GM18861 (cell line): ENCODE results near the gene CAP2.
A peak's percentile ranks its signal among the peaks of the same experiment; 100 is the strongest.
"Not testable (repeated sequence)": the region's sequence is repeated elsewhere in the genome, so short reads cannot be mapped to it uniquely, and the experiment has no call there.

Experiments
- ATAC-seq: cut with Tn5 transposase; IDR thresholded peaks from one replicate; pipeline ENCODE4 v1.9.1; 2021; ENCODE audit not compliant: unreplicated experiment

The CAP2 gene

DNA sequence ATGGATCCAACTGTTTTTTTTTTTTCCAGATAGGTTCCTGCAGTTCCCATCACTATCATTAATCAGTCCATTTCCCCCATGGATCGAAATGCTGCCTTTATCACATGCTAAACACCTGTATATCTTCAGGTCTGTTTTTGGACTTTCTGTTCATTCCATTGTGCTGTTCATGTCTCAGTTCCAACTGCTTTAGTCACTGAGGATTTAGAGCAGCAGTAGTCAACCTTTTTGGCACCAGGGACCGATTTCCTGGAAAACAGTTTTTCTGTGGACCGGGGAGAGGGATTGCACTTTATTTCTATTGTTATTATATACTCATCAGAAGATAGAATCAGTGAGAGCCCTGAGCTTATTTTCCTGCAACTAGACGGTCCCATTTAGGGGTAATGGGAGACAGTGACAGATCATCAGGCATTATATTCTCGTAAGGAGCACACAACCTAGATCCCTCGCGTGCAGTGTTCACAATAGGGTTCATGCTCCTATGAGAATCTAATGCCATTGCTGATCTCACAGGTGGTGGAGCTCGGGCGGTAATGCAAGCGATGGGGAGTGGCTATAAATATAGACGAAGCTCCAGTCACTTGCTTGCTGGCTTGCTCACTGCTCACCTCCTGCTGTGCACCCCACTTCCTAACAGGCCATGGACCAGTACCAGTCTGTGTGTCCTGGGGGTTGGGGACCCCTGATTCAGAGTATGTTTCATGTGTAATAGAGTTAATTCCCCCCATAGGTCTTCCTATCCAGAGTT is 46.0 kb downstream of the CAP2 start:
- ATAC-seq, result no peak

DNA sequence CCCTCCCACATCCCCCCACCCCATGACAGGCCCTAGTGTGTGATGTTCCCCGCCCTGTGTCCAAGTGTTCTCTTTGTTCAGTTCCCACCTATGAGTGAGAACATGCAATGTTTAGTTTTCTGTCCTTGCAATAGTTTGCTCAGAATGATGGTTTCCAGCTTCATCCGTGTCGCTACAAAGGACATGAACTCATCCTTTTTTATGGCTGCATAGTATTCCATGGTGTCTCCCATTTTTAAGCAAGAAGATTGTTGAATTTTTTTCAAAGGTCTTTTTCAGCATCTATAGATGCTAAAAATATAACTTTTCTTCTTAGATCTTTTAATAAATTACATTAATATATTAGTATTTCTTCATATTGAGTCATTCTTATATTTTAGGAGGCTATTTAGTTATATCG is 47.4 kb downstream of the CAP2 start:
- ATAC-seq, result not testable (repeated sequence)

DNA sequence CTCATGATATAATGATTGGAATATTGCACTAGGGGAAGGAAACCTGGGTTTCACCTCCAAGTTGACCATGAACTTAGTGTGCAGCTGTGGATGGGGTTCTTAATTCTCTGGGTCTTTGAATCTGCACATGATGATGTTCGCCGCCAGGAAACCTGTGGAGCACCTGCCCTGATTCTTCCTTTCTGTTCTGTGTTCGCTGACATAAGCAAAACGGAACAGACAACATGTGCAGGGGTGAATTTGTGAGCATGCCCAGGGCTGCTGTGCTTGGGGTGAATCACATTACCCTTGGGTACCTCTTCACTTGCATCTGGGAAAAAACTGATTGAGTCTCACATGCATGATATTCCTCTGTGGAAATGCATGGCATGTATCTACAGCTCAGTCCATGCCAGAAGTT is 48.8 kb downstream of the CAP2 start:
- ATAC-seq, result no peak

DNA sequence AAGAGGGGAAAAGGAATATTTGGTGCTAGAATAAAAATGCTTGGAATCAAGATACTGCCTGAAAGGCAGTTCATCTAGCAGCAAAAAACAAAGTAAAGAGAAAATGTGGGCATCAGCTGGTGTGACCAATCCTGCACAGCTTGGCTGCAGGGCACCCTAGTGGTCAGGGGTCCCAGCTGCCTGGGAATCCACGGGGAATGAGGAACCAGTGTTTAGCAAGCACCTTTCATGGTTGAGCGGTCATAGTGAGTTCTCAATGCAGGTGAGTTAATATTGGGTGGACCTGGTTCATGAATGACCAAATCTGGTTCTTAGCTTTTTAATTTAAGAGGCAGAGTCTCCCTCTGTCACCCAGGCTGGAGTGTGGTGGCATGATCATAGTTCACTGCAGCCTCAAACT is 53.3 kb downstream of the CAP2 start:
- ATAC-seq, result no peak

DNA sequence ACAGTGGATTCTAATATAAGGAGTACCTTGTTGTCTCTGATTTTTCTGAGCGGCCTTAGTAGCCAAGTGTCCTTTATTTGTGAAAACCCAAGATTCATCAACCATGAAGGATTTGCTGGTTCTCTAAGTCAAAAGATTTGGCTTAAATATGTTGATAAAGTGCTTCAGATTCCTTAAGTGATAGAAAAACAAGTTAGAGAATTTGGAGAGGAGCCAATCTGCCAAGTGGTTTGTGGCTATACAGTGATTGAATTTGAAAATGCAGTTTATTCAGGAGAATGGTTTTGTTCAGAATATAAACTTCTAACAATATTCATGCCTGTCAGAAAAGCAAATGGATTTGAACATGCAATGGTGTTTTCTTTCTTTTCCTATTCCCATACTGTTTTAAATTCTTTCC is 54.8 kb downstream of the CAP2 start:
- no peak for ATAC-seq

DNA sequence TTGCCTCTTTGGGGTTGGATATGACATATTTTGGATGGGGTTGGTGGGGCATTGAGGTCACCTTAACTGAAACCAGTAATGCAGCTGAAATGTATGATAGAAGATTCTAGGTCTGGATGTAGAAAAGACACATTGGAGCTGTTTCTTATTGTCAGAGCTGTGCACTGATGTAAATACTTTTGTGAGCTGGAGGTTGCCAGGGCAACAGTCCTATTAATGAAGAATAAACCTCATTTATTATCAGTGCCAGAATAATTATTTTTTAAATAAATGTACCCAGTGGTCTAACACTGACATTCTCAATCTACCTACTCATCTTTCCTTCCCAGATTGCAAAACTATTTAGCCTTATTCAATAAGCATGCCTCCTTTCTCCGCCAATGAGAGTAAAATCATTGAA is 57.0 kb downstream of the CAP2 start:
- no peak for ATAC-seq

DNA sequence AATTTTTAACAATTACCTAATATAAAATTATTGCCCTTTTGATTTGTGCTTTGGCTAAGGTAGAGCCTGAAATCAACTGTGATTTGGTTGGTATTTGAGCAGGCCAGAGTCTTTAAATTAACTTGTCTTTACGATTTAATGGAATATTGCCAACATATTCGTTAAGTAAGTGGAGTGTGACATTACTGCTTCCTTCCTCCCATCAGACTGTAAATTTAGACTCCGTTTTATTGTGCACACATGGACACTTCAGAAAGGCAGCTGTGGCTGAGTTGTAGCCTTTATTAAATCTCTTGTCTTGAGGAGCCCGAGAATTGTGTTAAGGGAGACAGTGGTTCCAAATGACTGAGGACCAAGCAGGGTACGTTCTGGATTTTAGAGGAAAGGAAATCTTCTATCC is 57.4 kb downstream of the CAP2 start:
- ATAC-seq, result no peak

DNA sequence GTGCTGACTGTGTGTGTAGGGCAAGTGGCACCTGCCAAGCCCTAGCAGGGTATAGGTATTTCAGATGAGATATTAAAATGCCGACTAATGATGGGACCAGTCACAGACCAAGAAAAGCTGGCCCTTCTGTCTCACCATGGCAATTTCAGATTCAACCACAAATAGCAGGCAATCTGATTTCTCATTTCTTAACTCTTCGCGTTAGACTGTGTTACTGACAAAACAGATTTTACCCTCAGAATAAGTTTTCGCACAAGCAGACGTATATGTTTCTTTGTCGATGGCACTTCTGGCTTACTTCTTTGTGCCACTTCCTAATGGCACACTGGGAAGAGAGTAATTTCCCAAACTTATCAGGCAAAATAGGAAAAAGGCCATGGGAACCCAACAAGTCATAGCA is 58.7 kb downstream of the CAP2 start:
- no peak for ATAC-seq

DNA sequence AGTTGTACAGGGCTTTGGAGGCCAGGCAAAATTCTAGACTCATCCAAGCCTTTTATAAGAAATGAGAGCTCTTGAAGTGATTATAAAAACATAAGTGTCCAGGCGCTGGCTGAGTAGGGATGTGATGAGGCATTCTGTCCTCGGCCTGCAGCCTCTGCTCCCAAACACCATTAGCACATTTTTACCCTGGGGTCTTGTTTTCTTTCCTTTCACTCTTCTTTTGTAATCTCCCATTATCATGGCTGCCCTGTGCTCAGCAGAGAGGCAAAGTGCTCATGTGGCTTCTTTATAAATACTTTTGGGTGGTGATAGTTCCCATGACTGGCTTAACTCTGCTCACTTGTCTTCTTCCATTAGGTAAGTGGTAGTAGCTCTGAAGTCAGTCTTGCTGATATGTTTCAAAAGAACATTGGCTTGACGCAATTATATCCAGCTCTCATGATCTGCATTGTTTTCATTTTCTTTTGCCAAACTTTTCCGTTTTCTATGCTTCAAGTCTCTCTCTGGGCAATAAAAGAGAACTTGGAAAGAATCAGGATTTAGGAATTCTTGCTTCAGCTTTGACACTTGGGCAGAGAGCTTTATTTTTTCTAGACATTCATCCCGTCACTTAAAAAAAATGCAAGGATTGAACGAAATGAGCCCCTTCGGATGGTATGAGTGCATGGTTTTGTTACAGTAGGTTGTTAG is 61.1 kb downstream of the CAP2 start:
- no peak for ATAC-seq

DNA sequence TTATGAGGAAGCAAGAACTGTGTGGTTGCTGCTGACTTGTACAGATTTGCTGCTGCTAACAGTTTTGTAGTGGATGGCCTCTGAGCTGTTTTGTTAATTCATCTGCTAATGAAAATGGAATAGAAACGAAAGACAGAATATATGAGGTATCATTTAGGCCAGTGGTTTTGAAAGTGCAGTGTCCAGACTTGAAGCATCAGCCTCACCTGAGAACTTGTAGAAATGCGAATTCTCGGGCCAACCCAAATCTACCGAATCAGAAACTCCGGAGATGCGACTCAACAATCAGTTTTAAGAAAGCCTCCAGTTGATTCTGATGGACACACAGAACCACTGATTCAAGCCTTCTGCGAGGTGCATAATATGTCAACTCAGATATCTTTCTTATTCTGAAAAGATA is 62.5 kb downstream of the CAP2 start:
- ATAC-seq, result no peak

DNA sequence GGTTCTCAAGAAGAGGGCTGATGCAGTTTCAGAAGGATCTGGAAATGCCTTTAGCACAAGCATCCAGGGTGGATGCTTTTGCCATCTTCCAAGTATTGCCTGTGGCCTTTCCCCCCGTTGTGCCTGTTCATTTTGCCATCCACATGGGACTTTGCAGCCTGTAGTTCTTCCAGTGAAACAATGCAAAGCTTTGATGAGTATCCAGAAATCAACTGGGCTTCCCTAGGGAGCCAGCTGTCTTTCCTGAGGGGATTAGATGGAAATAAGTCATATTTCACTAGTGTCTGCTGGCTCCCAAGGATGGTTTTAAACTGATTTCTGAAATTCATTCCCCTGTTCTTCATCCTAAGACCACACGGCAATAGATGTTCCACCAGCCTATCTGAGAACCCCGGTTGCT is 63.3 kb downstream of the CAP2 start:
- no peak for ATAC-seq

DNA sequence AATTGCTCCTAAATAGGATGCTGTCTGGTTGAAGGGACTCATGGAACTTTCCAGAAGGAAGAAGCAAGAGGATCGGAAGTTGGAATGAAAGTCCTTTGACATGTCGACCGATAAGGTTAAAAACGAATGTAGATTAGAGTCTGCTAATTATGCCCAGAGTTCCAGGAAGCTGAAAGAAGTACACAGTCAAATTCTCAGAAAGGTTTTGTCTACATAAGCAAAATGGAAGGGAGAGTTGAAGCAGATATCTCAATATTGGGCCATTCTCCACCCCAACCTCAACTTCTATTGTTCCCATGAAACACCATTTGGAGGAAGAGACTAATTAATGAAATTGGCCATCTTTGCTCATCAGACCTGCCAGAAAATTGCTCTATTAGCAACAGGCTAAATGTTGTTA is 64.0 kb downstream of the CAP2 start:
- ATAC-seq, result no peak

DNA sequence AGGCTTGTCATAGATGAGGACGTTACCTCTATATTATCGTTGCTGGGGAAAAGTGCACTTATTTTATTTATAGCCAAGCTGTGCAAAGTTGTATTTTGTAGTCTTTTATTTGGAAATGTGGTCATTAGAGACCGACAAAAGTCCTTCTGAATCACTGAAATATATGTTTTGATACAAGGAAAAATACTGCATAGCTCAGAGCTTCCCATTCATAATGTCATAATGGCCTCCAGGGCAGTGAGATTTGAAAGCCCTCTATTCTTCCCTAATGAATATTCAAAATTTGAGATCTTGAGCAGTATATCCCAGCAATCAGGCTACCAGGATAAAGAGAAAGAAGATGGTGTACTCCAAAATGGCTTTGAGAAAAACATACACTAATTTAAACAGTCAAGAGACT is 64.6 kb downstream of the CAP2 start:
- ATAC-seq, result no peak

DNA sequence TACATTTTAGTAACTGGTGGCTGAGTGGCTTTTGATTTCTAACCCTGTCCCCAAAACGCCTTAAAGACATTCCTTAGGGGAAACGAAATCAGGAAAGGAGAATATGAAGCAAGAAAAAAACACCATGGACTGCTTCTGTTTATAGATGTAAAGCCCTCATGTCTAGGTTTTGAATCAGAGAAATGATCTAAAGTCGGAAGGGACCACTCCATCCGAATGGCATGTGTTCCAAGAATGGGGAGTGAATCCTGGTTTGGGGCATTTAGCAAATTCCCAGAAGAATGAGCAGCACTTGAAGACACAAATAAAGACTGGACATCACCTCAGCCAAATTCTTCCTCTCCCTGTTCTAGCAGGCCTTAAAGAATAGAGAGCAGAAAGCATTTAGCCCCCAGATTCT is 65.6 kb downstream of the CAP2 start:
- ATAC-seq, result no peak

DNA sequence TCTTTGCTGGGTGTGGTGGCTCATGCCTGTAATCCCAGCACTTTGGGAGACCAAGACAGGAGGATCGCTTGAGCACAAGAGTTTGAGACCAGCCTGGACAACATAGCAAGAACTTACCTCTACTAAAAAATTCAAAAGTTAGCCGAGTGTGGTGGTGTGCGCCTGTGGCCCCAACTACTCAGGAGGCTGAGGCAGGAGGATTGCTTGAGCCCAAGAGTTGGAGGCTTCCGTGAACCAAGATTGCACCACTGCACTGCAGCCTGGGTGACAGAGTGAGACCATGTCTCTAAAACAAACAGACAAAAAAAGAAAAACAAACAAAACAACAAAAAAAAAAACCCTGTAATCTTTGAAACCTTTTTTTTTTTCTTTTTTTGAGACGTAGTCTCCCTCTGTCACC is 67.5 kb downstream of the CAP2 start:
- ATAC-seq, result no peak

DNA sequence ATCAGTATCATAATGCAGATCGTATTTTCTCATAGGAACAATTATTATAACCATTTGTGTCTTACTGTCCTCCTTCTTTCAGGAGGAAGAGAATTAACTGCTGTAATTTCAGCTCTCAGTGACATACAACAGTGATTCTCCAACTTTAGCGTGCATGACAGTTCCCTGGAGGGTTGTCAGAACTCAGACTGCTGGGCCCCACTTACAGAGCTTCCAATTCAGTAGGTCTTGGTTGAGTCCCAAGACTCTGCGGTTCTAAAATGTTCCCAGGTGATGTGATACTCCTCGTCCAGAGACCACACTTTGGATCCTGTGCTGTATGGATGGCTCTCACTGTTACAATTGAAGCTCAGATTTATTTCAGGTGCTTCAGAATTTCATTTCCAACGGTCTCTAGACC is 72.8 kb downstream of the CAP2 start:
- no peak for ATAC-seq

DNA sequence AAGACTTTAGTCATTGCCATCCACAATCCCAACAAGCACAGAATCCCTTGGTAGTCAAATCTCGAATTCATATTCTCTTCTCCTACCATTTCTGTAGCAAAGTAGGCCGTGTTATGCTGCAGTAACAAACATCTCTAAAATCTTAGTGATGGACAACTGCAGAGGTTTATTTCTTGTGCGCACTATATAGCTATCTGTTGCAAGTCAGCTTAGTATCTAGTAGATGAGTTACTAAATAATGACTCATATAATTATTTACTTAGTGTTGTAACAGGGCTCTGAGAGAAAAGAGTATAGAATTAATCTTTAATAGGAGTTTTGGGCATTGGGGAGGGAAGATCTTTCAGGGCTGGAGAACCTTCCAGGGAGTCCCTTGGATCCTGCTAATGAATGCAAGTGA is 73.3 kb downstream of the CAP2 start:
- no peak for ATAC-seq

DNA sequence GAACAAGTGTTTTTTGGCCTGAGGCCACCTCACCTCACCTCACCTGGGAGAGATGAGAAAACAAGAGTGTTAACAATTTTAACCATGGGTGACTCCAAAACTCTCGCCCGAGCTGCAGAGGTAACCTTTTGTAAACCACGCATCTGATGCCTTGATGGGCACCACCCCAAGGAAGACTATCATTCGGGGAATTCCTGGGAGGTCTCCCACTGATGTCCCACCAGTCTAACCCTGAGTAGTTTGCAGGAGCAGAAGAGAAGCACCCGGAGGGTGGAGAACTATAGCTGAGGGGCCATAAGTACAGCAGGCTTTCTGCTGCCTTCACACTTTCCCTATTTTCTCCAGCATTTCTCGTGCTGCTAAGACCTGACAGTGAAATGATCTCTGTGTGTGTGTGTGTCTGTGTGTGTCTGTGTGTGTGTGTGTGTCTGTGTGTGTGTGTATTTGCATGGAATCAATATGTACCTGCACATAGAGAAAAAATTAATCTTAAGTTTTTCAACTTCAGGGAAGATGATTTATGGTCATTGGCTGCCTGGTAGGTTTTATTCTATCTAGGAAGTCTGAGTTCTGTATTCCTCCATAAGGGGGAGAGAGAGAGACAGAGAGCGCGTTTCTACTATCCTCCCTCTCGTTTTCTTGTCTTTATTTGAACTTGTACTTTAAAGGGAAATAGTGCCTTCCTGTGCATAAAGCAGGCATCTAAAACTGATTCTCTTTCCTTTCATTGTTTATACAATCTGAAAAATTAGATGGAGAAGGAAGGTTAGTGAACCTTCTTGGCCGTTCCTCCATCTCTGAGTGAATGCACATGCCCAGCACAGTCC is 75.8 kb downstream of the CAP2 start:
- ATAC-seq, result no peak

DNA sequence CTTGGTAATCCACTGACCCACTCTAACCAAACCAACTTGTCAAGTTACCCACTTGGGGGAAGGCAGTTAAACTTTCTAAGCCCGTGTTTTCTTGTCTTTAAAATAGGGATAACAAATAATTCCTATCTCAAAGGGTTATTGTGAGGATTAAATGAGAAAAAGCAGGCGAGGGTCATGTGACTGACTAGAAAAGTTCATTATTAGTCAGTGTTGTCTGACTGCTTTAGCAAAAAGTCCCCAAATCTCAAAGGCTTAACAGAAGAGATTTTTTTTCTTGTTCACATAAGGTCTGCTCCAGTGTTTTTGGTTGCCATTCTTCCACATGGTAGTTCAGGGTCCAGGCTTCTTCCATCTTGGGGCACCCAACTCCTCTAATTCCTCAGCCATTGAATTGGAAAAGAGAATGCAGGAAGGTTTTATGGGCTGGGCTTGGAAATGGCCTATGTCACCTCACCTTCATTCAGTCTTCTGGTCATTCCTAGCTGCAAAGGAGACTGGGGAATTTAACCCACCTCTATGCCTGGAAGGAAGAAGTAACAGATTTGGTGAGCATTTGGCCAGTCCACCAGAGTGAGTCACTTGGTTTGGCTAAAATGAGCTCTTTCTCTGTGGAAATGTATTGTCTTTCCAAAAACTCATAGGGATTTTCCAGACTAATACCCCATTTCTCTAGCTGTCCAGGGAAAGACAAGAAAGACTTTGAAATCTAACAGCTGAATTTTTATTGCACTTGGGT is 77.0 kb downstream of the CAP2 start:
- peak; percentile 44 for ATAC-seq

DNA sequence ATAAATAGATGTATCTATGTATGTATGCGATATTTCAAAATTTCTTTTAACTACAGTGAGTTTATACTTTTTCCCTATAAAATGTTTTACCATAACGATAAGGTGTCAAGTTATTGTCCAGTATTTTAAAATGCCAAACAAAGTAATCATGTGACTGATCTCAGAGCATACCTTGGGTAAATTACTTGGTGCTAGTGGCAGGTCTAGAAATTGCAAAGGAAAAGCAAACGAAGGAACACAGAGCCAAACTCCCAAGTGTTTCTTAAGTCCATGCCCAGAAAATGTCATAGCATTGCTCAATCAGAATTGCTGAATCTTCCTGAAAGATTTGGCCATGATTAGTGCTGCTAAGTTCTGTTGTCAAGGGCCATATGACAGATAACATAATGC is 77.5 kb downstream of the CAP2 start:
- no peak for ATAC-seq

DNA sequence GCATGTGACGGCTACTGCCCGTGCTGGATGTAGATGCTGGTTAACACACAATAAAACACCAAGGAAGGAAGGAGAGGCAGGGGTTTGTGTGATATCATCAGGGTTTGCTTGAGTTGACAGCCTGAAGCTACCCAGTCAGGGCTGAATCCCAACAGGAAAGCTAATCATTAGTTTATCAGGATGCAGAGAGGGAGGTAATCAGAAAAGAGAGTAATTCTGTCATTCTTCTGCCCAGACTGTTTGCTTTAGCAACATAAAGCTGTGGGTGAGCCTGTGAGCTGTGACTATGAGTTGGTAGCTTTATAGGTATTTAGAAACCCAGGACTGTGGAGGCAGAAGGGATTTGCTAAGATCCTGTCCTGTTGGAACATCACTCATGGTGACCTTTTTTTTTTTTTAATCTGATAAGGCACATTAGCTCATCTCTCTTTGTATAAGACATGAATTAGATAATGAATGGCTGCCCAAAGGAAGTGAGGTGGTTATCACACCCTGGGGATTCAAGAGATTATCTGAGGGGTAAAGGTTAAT is 79.3 kb downstream of the CAP2 start:
- ATAC-seq, result no peak
